Renal cortical epithelial cell (primary cell): ENCODE results near the gene ARID3C. TPM values are rescaled to one million over a fixed set of nuclear protein-coding genes. Genes with fewer than 3 reads are reported as not detected.

Source experiments
- DNase-seq: peaks from one replicate; pipeline ENCODE4 v3.0.0-alpha.2; 2011; ENCODE audit warnings: low read depth
- total RNA-seq: library from RNA; depleted of rRNA; stranded (reverse); fragments of >200 nt; gene quantifications from 2 replicates; pipeline ENCODE4 v1.2.3, GENCODE V29; 2014

The ARID3C gene
- total RNA-seq, 1 donor from 2014 or later, result not detected

- DNase-seq, result no peak
These were observed 880 bp downstream of the ARID3C start for GRCh38 chr9:34627716-34628655.

GRCh38 chr9:34625186-34625486, 3.7 kb downstream of the ARID3C start:
- no peak for DNase-seq

GRCh38 chr9:34624475-34625185, 4.2 kb downstream of the ARID3C start:
- no peak for DNase-seq

DNA sequence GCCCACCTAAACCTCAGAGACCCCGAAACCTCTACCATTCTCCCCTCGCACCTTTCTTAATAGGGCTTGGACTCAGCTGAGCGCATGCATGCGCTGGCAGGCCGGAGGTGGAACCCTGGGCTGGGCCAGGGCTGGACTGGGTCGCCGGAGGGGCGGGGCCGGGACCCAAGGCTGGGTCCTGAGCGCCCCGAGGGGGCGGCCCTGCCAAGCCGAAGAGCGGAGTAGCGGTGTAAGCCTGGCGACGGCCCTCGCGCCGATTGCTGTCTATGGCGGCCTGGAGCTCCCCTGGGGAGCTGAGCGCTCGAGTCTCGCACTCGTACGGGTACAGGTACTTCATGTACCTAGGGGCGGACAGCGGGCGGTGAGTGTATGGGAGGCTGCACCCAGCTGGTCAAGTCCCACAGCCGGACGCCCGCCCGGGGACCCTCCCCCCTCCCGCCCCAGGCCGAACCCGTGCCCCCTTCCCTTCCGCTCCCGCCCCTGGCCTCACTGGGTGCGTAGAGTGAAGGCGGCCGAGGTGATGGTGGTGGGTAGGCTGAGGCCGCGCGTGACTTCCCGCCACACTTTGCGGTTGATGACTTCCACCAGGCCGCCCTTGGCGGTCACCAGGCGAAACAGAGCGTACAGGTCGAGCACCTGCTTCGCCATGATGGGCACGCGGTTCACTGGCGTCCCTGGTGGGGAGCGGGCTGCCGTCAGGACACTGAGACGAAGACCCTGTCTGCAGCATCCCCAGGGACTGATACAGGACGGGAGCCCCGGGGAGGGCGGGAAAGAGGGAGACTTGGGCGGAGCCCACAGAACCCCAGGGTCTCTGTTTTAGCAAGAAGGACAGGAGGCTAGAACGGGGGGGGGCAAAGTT, 5.3 kb downstream of the ARID3C start:
- no peak for DNase-seq

GRCh38 chr9:34620061-34620994, 8.5 kb downstream of the ARID3C start, which contains the start of gene DCTN3:
TSS of gene DCTN3 (minus strand) at chr9:34620495. CDS start at chr9:34620464, 31 bp downstream.
- DNase-seq, result peak; percentile 91

DNA sequence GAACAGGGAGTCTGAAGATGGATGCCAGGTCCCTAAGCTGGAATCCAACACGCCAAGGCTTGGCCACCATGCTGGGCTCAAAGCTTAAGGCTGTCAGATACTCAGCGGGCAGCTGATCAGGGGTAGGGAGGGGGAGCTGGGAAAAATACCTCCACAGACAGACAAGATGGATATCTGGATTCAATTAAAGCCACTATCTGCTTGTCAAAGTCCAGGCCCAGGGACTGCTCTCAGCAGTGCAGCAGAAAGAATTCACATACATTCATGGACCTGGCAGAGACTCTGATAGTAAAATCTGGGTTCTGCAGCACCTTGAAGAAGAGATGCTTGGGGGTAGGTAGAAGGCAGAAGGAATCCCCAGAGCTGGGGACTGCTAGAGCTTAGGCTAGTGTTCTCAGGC, 13.7 kb downstream of the ARID3C start:
- no peak for DNase-seq

GRCh38 chr9:34612788-34613390, 16.0 kb downstream of the ARID3C start:
- DNase-seq, result peak; percentile 56

DNA sequence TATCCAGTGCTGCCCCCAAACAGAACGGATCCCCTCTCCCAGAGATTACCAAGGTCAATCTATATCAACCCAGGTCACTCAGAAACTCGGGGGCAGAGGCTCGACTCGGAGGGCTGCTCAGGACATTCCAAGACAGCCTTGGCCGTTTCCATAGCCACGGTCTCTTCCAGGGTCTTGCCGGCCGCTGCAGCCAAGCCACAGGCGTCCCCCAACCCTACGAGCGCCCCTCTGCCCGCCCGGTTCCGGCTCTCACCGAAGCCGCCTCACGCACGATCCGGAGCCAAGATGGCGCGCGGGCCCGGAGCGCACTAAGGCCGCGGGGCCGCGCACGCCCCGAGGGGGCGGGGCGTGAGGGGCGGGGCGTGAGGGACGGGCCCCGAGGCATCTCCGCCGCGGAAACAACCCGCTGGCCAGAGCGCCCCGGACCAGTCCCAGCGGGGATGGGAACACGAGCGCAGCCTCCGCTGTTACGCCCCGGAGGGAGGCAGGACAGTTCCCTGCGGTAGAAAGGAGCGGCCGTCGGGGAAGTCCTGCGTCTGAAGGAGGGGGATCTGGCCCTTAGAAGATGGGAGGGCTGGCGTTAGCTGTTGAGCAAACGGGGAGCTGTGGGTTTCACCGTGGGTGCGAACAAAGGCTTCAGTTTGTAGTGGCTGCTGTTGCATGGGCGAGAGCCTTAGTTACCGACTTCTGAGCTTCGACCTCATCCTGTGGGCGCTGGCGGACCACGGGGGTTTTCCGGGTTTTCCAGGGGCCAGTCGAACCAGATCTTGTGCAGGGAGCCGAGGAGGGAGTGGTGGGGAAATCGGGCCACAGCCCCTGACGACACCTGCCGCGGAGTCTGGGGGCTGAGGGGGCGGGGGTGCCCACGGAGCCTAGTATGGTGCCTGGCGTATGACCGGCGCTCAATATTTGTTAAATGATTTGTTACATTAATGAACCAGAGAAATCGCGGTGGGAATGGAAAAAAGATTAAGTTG, 16.8 kb downstream of the ARID3C start, which contains the start of gene RPP25L:
RPP25L (minus strand) TSS at position 287 of the 977 bp plus-strand sequence. CDS start 801 bp downstream, outside the sequence.
- DNase-seq, result peak; percentile 38

DNA sequence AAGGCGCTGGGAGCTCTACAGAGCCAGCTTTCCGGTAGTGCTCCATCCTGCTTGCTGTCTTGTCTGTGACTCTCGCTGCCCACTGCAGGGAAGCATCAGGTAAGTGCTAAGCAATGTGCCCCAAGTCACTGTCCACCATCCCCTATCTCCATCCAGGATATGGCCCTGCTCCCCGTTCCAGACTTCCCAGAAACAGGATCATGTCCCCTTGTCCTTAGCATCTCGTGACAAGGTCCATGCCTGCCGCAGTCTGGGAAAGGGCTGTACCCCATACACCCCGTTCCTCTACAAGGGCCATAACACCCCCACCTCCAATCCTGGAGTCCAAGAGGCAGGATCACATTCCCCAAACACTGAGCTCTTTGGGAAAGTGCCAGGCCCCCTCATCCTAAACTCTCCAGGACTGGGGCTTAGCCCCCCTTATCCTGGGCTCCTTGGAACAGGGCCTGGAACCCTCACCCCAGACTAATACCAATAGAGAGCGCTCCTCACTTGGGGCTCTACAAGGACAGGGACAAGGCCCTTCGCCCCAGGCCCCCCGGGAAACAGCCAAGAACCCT, 17.5 kb downstream of the ARID3C start:
- no peak for DNase-seq

DNA sequence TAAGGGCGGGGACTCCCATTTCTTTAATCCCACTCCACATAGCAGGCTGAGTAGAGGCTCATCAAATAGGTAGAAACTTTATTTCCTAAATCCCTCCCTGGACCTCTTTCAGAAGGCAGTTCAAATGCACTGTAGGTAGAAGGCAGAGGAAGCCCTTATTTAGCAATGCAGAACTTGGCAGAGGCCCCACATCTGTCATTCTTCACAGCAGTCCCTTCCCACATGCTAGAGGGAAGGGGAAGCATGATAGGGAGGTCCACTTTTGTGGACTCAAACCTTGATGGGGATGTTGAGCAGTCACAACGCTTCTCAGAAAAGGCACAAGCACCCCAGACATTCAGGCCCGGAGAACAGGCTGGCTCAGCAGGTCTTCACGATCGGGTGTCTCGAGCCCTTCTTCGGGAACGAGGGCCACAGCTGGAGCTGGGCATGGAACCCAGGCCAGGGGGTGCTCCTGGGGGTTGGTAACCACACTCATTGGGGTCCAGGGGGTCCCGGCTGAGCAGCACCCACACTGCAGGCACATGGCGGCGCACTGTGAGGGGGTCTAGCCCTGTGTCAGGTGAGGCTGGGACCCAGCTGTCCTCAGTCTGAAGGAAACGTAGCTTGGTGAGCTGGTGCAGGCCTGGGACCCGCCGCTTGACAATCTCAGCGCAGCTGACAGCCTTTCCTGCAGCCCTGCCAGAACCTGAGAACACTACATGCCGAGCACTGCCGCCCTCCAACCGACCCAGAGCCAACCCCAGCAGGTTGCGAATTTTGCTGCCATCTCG, 18.2 kb downstream of the ARID3C start:
- no peak for DNase-seq

GRCh38 chr9:34607331-34607730, 21.5 kb downstream of the ARID3C start:
- DNase-seq, result no peak

DNA sequence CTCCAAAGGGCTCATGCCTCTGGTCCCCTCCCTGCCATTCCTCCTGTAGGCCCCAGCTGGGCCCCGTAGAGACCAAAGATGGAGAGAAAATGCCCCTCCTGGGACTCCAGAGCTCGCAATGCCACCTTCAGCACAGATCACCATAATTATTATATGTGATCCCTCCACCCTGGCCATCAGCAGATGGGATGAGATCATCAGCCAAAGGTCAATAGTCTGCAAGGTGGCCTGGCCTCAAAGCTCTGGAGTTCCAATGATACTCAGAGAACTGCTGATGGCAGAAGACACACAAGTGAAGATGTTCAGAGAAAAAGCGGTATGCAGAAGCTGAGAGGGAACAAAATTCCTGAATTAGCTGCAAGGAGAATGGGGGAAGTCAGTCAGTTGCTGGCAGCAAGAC, 22.0 kb downstream of the ARID3C start:
- no peak for DNase-seq

GRCh38 chr9:34606190-34606589, 22.7 kb downstream of the ARID3C start:
- no peak for DNase-seq

DNA sequence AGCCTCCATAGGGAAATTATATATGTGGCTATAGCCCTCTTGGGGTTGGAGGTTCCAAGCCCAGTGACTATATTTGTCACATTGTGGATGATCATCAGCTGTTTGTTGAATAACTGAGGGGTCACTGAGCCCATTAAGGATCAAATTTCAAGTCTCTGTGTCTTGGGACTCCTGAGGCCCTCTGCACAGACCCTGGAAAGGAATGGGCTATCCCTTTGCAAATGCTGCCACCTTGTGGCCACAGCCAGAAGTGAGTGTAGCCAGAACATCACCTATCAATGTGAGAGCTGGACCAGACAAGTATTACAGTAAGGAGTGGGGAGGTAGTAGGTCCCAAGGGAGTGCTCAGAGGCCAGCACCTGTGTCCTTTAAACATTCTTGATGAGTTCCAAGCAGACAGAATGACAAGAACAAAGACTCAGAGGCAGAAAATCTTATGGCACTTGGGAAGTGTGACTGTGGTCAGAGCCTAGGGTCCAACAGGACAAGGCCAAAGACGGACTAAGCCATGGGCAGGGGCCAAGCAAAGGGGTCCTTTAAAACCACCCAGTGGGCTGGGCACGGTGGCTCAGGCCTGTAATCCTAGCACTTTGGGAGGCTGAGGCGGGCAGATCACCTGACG, 25.1 kb downstream of the ARID3C start:
- peak; percentile 54 for DNase-seq

DNA sequence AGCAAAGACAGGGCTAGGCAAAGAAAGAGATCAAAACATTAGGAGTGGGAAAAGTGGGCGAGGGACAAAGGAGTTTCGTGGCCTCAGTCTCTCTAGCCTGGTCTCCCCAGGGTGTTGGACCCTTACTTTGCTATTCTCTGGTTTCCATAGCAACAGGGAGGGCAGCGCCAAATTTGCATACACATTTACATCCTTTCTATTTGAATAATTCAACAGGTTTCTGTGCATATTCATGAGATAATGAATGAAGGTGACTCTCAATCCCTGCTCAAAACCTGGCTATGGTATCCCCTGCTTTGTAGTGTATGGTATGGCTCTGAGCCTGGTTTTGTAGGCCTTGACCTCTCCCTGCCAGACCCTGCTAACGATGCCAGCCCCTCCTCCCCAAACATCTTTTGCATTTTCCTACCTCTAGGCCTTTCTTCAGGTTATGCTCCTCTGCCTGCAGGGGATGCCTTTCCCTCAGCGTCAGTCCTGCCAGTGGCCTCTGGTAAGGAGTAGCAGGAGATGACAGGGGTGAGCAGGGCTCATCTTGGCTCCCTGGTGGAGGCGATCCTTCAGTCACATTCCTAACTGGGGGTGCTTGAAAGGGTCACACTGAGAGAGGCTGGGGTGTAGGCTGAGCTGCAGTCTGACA, 26.8 kb downstream of the ARID3C start:
- DNase-seq, result no peak

DNA sequence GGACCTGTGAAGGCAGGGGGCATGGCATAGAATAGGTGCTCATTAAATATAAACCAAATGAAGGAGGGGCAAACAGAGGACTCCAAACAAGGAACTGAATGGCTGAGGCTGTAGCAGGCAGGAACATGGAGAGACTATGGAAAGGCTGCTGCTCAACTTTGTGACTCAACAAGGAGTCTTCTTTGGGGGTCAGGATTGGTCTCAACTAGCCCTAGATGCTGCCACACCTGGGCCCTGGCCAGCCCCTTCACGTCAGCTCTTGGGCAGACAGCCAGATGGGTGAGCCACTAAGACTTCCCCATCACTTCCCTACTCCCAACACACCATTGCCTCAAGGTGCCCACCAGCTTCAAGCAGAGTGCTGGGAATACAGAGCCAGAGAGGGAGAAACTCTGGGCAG, 28.0 kb downstream of the ARID3C start:
- no peak for DNase-seq

DNA sequence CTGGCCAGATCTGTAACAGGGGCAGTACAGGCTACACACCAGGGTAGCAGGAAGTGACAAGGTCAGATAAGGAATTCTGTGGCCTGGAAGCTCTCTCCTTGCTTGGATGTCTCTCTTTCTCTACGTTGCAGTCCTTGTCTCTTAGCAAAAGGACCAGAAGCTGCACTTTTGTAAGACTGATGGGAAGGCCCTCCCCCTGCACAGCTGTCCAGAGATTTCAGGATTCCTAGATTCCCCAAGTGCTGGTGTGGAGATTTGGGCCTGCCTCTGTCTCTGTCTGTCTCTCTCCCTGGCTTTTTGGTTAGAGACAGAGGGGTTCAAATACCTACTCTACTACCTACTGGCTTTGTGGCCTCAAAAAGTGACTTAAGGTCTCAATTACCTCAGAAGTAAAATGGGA, 29.3 kb downstream of the ARID3C start:
- DNase-seq, result no peak
